ENCODE results near the gene MAPK12.
A peak's percentile ranks its signal among the peaks of the same experiment; 100 is the strongest.

MAPK12 gene

DNA sequence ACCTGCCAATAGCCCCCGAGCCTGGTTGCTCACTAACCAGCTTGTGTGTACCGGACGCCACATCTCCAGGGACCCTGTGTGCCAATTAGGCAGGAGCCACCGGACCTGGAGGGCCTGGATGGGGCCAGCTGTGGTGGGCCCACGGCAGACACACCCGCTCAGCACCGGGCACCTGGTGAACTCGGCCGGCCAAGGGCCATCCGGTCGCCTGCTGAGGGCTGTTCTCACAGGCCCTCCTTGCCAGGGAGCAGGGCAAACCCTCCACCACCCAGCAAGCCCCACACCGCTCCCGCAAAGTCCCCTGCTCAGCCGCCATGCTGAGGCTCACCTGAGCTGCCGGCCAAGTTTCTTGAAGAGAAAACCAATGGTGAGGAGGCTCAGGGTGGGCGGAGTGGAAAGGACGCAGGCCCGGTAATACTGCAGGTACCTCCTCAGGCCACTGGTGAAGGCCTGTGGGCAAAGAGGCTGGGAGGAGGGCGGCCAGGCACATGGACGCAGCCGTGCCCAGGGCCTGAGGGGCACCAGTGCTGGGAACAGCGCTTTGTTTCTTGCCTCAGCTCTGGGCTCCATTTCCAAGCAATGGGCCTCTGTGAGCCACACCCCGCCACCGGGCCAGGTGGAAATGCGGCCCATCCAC lies 33.8 kb downstream of the MAPK12 start:
- no peak for DNase-seq

DNA sequence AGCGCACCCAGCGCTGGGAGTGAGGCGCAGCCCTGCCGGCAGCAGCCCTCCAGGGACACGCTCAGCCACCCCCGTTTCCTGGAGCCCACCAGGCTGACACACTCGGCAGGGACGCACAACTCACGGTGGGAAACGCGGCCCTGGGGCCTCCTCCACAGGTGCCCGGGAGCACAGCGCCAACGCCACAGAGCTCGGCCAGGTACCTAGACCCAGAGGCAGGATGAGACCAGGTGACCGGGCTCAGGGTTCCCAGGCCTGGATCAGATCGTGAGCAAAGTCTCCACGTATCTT lies 34.7 kb downstream of the MAPK12 start:
- DNase-seq: no peak

DNA sequence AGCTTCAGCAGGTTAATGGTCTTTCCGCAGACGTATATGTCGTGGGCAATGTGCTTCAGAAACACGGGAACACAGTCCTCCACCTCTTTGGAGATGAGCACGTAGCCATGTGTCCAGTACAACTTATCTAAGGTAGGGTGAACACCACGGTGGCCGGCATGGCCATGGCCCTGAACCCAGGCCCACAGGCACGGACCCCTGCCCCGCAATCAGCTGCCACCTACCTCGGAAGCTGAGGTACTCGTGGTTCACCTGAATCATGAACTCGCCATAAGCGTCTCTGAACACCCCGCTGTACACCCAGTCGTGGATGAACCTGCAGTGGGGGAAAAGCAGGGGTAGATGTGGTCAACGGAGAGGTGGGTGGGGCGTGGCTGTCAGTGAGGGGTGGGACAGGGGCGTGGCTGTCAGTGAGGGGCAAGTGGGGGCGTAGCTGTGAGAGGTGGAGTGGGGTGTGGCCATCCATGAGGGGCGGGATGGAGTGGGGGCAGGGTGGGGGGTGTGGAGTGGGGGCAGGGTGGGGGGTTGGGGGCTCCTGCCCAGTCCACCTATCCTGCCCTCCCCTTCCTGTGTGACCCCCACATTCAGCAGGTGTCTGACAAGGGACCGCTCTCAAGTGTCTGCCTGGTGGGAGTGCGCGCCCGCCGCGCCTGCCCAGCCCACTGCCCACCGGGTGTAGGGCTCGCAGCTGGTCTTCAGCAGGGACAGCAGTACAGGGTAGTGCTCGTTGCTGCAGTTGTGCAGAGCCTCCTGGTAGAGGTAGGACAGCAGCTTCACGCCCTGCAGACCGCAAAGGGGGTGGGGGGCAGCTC lies 35.2 kb downstream of the MAPK12 start:
- DNase-seq: no peak

DNA sequence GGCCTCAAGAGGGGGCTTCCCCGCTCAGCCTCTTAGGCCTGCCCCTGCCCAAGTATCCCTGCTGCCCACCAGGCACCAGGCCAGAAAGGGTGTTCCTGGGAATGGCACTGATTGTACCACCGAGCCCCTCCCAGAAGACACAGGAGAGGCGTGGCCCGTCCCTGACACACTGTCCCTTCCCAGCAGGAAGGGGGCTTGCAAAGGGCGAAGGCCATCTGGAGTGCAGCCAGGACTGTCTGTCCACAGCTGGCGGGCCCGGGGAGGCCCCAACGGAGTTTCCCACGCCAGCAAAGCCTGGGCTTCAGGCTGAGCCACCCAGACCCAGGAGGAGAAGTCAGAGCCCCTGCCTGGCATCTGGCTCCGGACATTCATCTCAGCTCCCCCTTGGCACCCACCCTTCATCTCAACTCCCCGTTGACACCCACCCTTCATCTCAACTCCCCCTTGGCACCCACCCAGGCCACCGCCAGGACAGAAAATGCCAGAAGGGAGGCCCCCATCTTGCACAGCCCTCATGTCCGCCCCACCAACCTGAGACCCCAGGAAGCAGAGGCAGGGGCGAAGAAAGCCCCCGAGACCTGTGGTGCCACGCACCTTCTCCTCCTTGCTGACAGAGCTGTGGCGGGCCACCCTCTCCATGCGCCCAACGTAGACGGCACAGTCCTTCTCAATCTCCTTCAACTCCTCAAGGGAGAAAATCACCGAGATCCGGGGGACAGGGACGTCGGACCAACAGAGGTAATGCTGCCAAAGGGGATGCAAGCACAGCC lies 36.1 kb downstream of the MAPK12 start:
- DNase-seq: no peak

DNA sequence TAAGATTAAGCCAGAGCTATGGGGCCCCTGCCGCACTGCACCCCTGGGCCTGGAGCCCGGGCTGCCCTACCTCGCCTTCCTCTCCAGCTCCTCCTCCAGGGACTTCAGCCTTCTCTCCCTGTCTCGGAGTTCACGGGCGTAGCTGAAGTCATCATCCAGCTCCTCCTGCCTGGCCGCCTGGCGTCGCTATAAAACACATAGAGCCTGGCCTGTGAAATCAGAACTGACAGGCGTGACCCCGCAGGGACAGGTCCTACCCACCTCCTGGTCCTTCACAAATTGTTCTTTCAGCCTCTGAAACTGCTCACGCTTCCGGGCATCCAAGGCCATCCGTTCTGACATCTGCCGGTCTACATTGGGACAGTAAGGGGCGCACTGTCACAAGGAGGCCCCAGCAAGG lies 37.4 kb downstream of the MAPK12 start:
- no peak for DNase-seq

DNA sequence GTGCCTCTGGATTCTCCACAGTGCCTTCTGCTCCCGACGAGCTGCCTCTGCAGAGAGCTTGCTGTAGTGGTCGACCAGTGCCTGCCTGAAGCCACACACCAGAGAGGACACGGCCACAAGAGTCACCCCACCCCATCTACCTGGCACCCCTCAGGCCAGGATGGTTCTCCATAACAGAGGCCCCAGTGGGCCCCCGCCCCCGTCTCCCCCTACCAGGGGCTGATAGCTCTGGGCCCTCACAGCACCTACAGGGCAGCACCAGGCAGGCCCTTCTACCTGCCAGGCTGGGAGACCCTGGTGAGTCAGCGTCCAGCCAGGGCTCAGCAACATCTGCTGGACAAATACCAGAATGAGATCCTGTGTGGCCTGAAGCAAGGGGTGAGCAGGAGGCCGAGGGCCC lies 39.0 kb downstream of the MAPK12 start:
- no peak for DNase-seq

DNA sequence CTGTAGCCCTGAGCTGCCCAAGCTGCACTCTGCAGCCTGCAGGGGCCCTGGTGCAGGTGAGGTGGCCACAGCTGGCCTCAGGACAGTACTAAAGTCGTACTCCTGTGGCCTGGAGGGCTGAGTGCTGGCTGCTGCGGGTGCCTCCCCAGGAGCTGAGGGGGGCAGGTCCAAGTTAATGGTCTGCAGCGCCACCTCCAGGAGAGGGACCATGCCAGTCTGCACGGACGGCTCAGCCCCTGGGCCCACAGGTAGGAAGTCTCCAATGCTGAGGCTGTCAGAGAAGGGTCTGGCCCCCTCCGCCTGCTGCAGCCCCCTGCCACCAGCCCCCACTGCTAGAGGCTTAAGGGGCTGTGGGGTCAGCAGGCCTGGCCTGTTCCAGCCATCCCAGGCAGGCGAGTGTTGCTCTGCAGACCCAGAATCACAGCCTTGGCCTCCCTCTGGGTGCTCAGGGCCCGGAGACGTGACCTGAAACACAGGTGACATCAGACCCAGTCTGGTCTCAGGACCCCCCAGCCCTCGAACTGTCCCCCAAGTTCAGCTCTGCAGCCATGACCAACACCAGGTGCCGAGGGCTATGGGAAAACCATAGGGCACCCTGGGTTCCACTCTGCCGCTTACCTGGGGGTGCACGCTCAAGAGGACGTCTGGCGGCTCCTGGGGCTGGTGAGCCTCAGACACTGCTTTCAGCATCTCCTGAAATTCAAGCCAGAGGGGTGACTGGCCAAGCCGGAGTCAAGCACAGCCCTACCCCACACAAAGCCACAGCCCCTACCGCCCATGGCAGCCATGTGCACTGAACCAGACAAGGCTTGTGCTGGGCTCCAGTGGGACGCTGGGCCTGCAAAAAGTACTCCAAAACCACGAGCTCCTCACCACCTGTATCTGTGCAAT lies 39.8 kb downstream of the MAPK12 start:
- no peak for DNase-seq

DNA sequence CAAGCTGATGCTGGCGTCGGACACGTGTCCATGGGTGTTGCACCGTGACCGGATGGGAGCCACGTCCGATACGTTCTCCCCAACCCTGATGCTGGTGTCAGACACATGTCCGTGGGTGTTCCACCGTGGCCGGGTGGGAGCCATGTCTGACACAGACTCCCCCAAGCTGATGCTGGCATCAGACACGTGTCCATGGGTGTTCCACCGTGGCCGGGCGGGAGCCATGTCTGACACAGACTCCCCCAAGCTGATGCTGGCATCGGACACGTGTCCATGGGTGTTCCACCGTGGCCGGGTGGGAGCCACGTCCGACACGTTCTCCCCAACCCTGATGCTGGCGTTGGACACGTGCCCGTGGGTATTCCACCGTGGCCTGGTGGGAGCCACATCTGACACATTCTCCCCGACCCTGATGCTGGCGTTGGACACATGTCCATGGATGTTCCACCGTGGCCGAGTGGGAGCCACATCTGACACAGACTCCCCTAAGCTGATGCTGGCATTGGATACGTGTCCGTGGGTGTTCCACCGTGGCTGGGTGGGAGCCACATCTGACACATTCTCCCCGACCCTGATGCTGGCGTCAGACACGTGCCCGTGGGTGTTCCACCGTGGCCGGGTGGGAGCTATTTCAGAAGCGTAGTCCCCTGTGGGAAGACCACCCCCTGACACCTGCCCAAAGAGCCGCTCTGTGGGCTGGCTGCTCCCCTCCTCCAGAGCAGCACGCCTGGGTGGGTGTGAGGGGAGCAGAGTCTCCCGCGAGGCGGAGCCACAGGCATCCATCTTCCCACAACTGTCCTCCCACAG lies 40.7 kb downstream of the MAPK12 start:
- DNase-seq: no peak

DNA sequence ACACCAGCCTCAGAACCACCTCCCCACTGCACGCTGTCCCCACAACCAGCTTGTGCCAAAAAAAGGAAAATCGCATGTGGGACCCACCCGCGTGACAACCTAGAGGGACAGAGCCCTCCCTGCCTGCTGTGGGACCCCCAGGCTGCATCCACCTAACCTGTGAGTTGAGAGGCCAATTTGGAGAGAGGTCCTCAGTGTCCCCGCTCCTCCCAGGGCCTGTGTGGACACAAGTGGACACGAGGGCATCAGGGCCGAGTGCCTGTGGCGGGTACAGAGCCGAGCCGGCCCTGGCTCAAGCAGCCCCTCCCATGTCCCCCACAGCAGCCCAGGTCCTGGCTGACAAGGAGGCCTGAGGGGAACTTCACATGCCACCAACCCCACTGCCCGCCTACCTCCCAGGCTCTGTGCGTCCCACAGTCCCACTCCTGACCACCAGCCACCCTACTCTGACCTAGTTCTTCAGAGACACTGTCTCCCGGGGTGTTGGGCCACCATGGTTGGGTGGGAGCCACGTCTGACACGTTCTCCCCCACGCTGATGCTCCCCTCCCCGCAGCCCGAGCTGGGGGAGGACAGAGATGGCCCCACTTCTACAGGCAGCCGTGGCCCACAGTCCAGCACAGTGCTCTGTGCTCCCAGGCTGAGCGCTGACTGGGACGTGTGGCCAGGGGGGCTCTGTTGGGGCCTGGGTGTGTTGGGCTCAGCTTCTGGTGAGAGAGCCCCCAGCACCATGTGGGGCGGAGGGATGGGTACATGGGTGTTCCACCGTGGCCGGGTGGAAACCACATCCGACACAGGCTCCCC lies 41.5 kb downstream of the MAPK12 start:
- no peak for DNase-seq

DNA sequence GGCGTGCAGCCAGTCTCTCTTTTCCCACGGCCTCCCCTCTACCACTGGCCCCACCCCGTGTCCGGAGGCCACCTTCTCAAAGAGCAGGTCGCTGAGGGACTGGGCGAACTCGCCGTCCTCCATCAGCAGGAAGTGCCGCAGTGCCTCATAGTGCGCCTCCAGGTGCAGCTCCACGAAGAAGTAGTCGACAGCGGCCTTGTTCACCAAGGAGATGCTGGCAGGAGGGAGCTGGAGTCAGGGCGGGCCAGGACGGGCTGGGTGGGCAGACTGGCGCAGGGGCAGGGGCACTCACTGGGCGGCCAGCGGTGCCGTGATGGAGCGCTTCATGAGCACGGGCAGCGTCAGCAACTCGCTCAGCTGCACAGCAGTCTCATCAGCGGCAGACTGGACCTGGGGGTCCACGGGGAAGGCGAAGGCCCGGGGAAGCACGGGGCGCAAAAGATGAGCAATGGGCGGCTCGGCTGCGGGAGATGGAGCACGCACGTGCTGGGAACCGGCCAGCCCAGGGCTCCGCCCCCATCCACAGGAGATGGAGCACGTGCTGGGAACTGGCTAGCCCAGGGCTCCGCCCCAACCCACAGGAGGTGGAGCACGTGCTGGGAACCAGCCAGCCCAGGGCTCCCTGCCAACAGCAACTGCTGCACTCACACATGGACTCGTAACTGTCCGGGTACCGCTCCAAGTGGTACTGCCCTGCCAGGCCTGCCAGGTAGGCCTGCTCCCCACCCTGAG lies 42.3 kb downstream of the MAPK12 start:
- DNase-seq: peak in 1 of 5 experiments; percentile 18

DNA sequence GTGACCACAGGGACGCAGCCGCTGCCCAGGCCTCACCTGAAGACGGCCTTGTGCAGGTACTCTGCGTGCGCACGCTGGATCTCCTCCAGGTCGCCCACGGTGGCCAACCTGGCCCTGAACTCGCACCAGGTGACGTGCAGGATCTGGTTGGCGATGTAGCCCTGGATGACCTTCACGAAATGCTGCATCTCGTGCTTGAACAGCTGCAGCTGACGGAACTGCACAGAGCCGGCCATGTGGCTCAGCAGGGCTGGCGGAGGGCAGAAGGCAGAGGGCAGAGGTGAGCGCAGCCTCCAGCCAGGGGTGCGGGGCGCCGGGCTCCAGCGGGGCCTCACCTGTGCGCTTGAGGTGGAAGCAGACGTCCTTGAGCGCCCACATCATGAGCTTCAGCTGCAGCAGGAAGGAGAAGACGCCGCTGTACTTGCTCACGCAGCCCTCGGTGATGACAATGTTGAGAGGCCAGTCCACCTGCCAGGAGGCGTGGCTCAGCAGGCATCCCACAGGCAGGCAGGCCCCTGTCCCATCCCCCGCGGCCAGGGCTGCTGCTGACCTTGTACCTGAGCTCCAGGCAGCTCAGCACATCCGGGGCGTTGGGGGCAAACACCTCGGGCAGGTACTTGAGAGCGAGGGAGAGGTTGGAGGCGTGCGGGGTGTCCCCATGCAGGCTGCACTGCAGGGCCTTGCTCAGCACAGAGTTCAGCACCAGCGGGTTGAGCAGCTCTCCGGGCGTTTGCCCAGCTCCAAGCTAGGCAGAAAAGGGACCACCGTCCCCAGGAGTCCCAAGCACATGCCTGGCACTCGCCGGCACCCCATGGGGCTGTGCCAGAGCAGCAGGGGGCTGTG lies 43.1 kb downstream of the MAPK12 start:
- DNase-seq: no peak

DNA sequence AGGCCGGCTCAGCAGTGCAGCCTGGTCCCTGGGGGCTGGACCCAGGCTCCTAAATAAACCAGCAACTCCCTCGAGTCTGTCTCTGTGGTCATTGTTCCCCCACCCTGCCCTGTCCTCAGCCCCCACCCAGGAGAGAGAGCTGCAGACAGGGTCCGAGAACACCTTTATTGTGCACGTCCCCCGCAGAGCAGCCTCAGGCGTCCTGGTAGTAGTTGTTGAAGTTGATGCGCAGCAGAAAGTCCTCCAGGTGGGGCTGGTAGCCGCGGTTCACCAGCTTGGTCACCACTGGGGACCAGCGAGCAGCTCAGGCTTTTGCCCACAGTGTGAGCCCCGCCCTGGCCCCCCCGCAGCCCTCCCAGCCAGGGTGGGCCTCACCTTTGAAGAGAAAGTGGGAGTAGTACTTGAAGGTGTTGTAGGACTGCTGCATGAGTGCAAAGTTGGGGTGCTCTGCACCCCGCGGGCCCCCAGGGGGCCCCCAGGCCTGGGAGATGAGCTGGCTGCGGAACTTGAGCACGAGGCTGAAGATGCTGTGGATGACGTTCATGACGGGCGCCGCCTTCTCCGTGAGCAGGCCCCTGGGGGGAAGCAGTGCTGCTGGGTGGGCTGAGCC lies 43.8 kb downstream of the MAPK12 start:
- no peak for DNase-seq

DNA sequence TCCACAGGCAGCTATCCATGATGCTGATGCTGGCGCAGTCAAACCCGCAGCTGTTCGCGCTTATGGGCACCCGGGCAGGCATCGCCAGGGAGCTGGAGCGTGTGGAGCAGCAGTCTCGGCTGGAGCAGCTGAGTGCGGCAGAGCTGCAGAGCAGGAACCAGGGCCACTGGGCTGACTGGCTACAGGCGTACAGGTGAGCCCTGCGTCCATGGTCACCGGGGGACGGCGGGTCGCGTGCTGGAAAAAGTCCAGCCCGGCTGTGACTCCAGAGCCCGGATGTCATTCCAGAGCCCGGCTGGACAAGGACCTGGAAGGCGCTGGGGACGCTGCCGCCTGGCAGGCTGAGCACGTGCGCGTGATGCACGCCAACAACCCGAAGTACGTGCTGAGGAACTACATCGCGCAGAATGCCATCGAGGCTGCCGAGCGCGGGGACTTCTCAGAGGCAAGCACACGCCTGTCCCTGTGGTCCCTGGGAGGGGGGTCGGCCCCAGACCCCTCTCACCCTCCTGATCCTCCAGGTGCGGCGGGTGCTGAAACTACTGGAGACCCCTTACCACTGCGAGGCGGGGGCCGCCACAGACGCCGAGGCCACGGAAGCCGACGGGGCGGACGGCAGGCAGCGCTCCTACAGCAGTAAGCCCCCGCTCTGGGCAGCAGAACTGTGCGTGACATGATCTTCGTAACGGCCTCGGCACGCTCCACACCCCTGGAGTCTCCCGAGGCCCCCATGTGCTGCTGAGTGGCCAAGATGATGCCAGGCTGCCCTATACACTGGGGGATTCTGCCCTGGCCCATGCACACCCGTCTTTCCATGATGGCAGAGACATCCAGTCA lies 44.6 kb downstream of the MAPK12 start:
- no peak for DNase-seq

DNA sequence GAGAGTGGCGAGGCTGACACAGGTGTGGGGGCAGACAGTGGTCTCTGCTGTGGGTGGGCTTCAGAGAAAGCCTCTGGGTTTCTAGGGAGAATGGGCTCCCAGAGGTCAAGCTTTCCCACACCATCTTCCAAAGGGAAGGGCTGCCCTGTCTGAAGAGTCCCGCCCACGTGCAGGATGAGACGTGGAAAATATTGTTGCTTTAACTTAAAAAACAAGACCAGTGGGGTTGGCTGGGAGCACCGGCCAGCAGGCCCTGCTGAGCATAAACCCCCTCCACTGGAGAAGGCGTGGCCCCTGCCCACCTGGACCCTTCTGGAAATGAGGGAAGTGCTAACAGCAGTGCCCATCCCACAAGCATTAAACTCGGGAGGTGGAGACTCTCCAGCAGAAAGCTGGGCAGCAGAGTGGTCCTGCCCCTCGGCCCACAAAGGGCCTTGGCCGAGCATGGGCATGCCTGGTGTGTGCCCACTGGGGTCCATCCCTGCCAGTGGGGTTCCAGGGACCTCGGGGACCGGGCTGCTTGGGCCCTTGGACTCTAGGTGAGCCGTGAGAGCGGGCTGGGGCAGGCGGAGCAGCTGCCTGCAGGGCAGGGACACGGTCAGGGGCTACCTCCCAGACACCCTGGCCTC lies 45.3 kb downstream of the MAPK12 start:
- no peak for DNase-seq

DNA sequence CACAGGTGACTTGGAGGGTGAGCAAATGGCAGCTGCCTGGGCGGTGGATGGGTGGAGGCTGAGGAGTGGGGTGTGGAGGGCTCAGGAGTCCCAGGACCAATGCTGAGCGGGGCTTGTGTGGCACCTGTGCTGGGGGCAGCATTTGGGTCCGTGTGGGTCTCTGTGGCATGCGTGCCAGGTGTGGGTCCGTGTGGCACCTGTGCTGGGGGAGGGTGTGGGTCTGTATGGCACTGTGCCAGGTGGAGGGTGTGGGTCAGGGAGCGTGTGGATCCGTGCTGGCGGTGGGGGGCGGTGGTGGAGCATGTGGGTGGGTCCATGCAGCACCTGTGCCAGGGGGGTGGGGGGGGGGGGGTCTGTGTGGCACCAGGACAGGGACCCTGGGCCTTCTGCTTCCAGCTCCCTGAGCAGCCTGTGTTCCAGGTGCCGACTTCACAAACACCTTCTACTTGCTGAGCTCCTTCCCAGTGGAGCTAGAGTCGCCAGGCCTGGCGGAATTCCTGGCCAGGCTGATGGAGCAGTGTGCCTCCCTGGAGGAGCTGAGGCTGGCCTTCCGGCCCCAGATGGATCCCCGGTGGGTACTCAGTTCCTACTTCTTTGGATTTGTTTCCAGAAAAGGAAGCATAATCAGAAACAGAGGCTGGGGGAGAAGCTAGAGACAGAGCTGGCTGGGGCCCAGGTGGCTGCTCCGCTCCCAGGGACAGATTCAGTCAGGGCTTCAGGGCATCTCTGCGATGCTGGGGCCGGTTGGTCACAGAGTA lies 46.0 kb downstream of the MAPK12 start:
- no peak for DNase-seq

DNA sequence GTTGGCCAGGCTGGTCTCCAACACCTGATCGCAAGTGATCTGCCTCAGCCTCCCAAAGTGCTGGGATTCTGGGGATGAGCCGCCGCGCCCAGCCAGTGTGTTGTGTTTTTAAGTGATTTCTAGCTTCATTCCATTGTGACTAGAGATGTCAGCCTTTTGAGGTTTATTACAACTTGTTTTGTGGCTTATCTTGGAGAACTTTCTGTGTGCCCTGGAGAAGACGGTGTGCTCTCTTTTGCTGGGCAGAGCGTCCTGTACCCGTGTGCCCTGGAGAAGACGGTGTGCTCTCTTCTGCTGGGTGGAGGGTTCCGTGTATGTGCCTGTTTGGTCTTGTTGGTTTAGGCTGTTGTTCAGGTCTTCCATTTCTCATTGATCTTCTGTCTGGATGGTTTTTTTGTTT lies 48.2 kb downstream of the MAPK12 start:
- DNase-seq: no peak

DNA sequence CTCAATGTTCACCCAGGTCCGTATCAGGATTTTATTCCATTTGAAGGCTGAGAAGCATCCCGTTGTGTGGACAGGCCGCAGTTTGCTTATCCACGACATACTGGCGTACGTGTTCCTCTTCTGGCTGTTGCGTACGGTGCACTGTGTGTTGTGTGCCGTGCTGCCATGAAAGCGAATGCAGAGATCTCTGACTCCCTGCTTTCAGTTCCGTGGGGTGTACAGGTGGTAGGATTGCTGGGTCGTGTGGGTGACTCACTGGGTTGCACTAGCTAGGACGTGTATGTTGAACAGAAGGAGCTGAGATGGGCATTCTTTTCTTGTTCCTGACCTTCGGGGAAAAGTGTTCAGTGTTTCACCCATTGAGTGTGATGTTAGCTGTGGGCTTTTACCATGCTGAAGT lies 50.3 kb downstream of the MAPK12 start:
- DNase-seq: no peak

All from T-helper 2 cell (primary cell).